Neuronal stem cell (in vitro differentiated cells): ENCODE data around the gene PARP8.
"Not testable (repeated sequence)": the region's sequence is repeated elsewhere in the genome, so short reads cannot be mapped to it uniquely, and the experiment has no call there.

Experiments
- DNase-seq: peaks from one replicate; pipeline ENCODE4 v3.0.0-alpha.2; 2013; ENCODE audit warnings: low spot score
- H2AFZ ChIP-seq: one replicate; pipeline ENCODE4 v1.6.1; 2013; ENCODE audit warnings: mild to moderate bottlenecking, low read length, inconsistent platforms
- H2AK5ac ChIP-seq: 2 replicates; pipeline ENCODE4 v1.6.1; 2013; ENCODE audit warnings: low read depth, mild to moderate bottlenecking, inconsistent platforms, low read length, moderate library complexity, mixed read lengths
- H2BK120ac ChIP-seq: 2 replicates; pipeline ENCODE4 v1.6.1; 2013; ENCODE audit warnings: low read depth, mild to moderate bottlenecking, inconsistent platforms, low read length, moderate library complexity, mixed read lengths
- H2BK12ac ChIP-seq: one replicate; pipeline ENCODE4 v1.6.1; 2013; ENCODE audit warnings: low read length, inconsistent platforms
- H2BK15ac ChIP-seq: 2 replicates; pipeline ENCODE4 v1.6.1; 2013; ENCODE audit warnings: mild to moderate bottlenecking, low read length, inconsistent platforms, mixed read lengths
- H2BK5ac ChIP-seq: one replicate; pipeline ENCODE4 v1.6.1; 2013; ENCODE audit warnings: inconsistent platforms, mild to moderate bottlenecking, low read length, moderate library complexity
- H3K14ac ChIP-seq: one replicate; pipeline ENCODE4 v1.6.1; 2013; ENCODE audit warnings: low read length, inconsistent platforms
- H3K18ac ChIP-seq: 2 replicates; pipeline ENCODE4 v1.6.1; 2013; ENCODE audit warnings: low read length, inconsistent platforms
- H3K23ac ChIP-seq: 2 replicates; pipeline ENCODE4 v1.6.1; 2013; ENCODE audit warnings: low read depth, mild to moderate bottlenecking, mixed read lengths, low read length, inconsistent platforms; ENCODE audit not compliant: poor library complexity
- H3K27ac ChIP-seq: replicated peaks from 3 replicates; pipeline ENCODE4 v1.5.1; 2013; ENCODE audit warnings: low read length, inconsistent platforms
- H3K27me3 ChIP-seq, 3 experiments: 2 replicates each; pipeline ENCODE4 v1.6.1; 2013; ENCODE audit warnings: low read length in 3 of 3, mild to moderate bottlenecking in 2 of 3, inconsistent platforms in 1 of 3, low read depth in 1 of 3, mixed read lengths in 1 of 3, moderate library complexity in 1 of 3; ENCODE audit not compliant: control insufficient read depth in 3 of 3, insufficient read depth in 3 of 3
- H3K36me3 ChIP-seq, 2 donors: replicated peaks in 1 of 2; 2 replicates each; pipeline ENCODE4 v1.6.1; 2013; ENCODE audit warnings: low read length in 2 of 2; ENCODE audit not compliant: control insufficient read depth in 2 of 2, insufficient read depth in 2 of 2
- H3K4ac ChIP-seq: 2 replicates; pipeline ENCODE4 v1.6.1; 2013; ENCODE audit warnings: inconsistent platforms, mild to moderate bottlenecking, low read length, moderate library complexity
- H3K4me1 ChIP-seq, 2 donors: 1 replicate in 1 of 2; 2 replicates in 1 of 2; pipeline ENCODE4 v1.6.1; 2013; ENCODE audit warnings: low read length in 2 of 2, low read depth in 1 of 2; ENCODE audit not compliant: control insufficient read depth in 2 of 2, insufficient read depth in 1 of 2
- H3K4me2 ChIP-seq: one replicate; pipeline ENCODE4 v1.6.1; 2013; ENCODE audit warnings: mild to moderate bottlenecking, low read length, inconsistent platforms; ENCODE audit not compliant: insufficient read depth, poor library complexity, severe bottlenecking
- H3K4me3 ChIP-seq, 2 donors: 2 replicates each; pipeline ENCODE4 v1.5.1; 2013; ENCODE audit warnings: low read length in 2 of 2, mild to moderate bottlenecking in 2 of 2, inconsistent platforms in 1 of 2, moderate library complexity in 1 of 2
- H3K79me1 ChIP-seq: one replicate; pipeline ENCODE4 v1.6.1; 2013; ENCODE audit warnings: low read depth, mild to moderate bottlenecking, inconsistent platforms, low read length, moderate library complexity
- H3K9ac ChIP-seq: one replicate; pipeline ENCODE4 v1.6.1; 2013; ENCODE audit warnings: mild to moderate bottlenecking, low read depth, low read length, inconsistent platforms; ENCODE audit not compliant: poor library complexity
- H3K9me3 ChIP-seq, 2 donors: replicated peaks in 1 of 2; 2 replicates each; pipeline versions ENCODE3 to v1.6.1; 2013; ENCODE audit warnings: low read length in 2 of 2, mild to moderate bottlenecking in 2 of 2, inconsistent platforms in 1 of 2, low read depth in 1 of 2, mixed read lengths in 1 of 2, moderate library complexity in 1 of 2; ENCODE audit not compliant: control insufficient read depth in 2 of 2, insufficient read depth in 1 of 2
- H4K8ac ChIP-seq: one replicate; pipeline ENCODE4 v1.6.1; 2013; ENCODE audit warnings: low read depth, mild to moderate bottlenecking, inconsistent platforms, low read length, moderate library complexity
- H4K91ac ChIP-seq: one replicate; pipeline ENCODE4 v1.6.1; 2013; ENCODE audit warnings: low read length, low read depth, mild to moderate bottlenecking, inconsistent platforms; ENCODE audit not compliant: poor library complexity
- whole genome bisulfite sequencing, 2 donors: extraction: QIAGEN DNeasy Blood & Tissue Kit; methylation state at CpG; one replicate each; pipeline ENCODE4 v1.1.7; 2013; ENCODE audit warnings: missing lambda C conversion rate in 2 of 2, mixed read lengths in 1 of 2; ENCODE audit not compliant: insufficient read length in 2 of 2, insufficient replicate concordance in 1 of 2; ENCODE audit errors: extremely low coverage in 2 of 2; 5-methylcytosine and 5-hydroxymethylcytosine counted together

The PARP8 gene

DNA sequence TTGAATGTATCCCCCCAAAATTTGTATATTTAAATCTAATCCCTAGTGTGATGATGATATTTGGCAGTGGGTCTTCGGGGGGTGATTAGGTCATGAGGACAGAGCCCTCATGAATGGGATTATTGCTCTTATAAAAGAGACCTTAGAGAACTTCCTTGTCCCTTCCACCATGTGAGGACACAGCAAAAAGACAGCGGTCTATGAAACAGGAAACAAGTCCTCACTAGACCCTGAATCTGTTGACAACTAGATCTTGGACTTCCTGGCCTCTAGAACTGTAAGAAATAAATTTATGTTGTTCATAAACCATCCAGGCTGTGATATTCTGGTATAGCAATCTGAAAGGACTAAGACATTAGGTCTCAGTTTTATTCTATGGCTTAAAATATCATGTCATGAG lies 28.9 kb upstream of the PARP8 start:
- H2AFZ ChIP-seq, H3K18ac ChIP-seq, H3K36me3 ChIP-seq, H3K4me3 ChIP-seq, H3K4me1 ChIP-seq, H4K8ac ChIP-seq, H3K23ac ChIP-seq, H3K9ac ChIP-seq, H2BK5ac ChIP-seq, H3K14ac ChIP-seq, H3K9me3 ChIP-seq, H2BK15ac ChIP-seq, H2BK120ac ChIP-seq, H2BK12ac ChIP-seq, H3K27ac ChIP-seq, H3K79me1 ChIP-seq, H3K4ac ChIP-seq, H3K27me3 ChIP-seq, DNase-seq, H3K4me2 ChIP-seq, H4K91ac ChIP-seq, H2AK5ac ChIP-seq: not testable (repeated sequence)
- no CpG with 5 or more reads among the region's 2 CpGs for WGBS, 2 donors

DNA sequence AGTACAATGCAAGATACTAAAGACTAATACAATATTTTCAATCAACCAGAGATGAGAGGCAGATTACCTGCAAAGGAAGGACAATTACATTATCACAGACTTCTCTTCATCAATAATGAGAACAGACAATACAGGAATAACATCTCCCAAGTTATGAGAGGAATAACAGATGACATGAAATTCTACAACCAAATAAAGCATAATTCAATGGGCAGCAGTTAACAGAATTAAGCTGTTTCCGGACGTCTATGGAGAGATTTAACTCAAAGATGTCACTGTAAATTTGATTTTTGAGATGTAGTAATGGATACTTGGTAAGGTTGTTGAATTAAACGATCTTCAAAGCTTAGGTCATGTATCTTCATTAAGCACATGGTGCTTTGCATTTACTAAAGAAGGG lies 19.8 kb upstream of the PARP8 start:
- Histone ChIP-seq H4K8ac (no peak overlapping the region), H2BK12ac (no peak overlapping the region), H3K14ac (no peak overlapping the region), H3K27me3 (no peaks in the 10 kb centered on the region), H3K27ac (no peak overlapping the region), H3K4ac (no peak overlapping the region), H3K9me3 (no peaks in the 10 kb centered on the region), H3K18ac (no peak overlapping the region), H2BK15ac (no peak overlapping the region), H3K4me1 (no peaks in the 10 kb centered on the region), H3K36me3 (no peaks in the 10 kb centered on the region), H2AFZ (no peak overlapping the region), H3K79me1 (no peaks in the 10 kb centered on the region), H4K91ac (no peak overlapping the region), H3K4me3 (no peak overlapping the region), H2AK5ac (no peak overlapping the region), H2BK120ac (no peak overlapping the region), H2BK5ac (no peak overlapping the region), H3K23ac (no peak overlapping the region), H3K9ac (no peak overlapping the region), H3K4me2 (no peak overlapping the region)
- DNase-seq, result no peak
- WGBS, 2 donors, result no CpG with 5 or more reads among the region's 3 CpGs

DNA sequence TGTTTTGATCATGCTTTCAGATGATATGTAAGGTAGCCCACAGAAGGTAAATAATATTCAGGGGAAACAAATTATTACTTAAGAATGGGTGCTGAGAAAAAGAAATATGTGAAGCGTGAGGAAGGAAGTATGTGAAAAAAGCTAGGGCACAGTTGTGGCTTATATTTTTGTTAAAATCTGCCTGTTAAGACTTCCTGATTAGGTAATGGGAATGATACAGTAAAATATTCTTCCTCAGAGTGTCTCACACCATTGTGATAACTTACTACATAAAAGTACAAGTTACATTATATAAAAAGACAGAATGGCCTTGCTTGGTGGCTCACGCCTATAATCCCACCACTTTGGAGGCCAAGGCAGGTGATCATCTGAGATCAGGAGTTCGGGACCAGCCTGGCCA lies 18.7 kb upstream of the PARP8 start:
- Histone ChIP-seq H3K36me3 (no peaks in the 10 kb centered on the region), H3K27me3 (no peaks in the 10 kb centered on the region), H3K23ac (no peak overlapping the region), H3K27ac (no peak overlapping the region), H4K8ac (no peak overlapping the region), H2BK120ac (no peak overlapping the region), H3K4me1 (no peaks in the 10 kb centered on the region), H2AK5ac (no peak overlapping the region), H3K4me2 (no peak overlapping the region), H3K4me3 (no peak overlapping the region), H3K14ac (no peak overlapping the region), H2AFZ (no peak overlapping the region), H3K18ac (no peak overlapping the region), H3K4ac (no peak overlapping the region), H3K9me3 (no peaks in the 10 kb centered on the region), H3K79me1 (no peaks in the 10 kb centered on the region), H2BK12ac (no peak overlapping the region), H2BK15ac (no peak overlapping the region), H4K91ac (no peak overlapping the region), H3K9ac (no peak overlapping the region), H2BK5ac (no peak overlapping the region)
- no peak for DNase-seq
- WGBS, 2 donors, result 100% methylated on average over 1 of the region's 3 CpGs

DNA sequence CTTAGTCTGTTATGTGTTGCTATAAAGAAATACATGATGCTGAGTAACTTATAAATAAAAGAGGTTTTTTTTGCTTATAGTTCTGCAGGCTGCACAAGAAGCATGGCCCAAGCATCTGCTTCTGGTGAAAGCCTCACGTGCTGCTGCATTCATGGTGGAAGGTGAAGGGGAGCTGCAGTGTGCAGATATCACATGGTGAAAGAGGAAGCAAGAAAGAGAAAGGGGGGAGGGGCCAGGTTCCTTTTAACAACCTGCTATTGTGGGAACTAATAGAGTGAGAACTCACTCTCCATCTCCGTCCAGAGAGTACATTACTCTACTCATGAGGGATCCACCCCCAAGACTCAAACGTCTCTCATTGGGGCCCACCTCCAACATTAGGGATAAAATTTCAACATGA lies 12.5 kb upstream of the PARP8 start:
- H3K4ac ChIP-seq, result no peak overlapping the region
- H3K27ac ChIP-seq, result no peak overlapping the region
- H2AK5ac ChIP-seq, result no peak overlapping the region
- no peak overlapping the region for H4K91ac ChIP-seq
- no peak overlapping the region for H3K18ac ChIP-seq
- H3K4me1 ChIP-seq, result no peaks in the 10 kb centered on the region
- H3K9ac ChIP-seq, result no peak overlapping the region
- H3K36me3 ChIP-seq, result no peaks in the 10 kb centered on the region
- DNase-seq, result no peak
- no peak overlapping the region for H2AFZ ChIP-seq
- no peaks in the 10 kb centered on the region for H3K27me3 ChIP-seq
- no peak overlapping the region for H3K23ac ChIP-seq
- no peak overlapping the region for H4K8ac ChIP-seq
- no peak overlapping the region for H2BK12ac ChIP-seq
- H3K79me1 ChIP-seq, result no peaks in the 10 kb centered on the region
- no peak overlapping the region for H2BK5ac ChIP-seq
- H3K4me2 ChIP-seq, result no peak overlapping the region
- no peak overlapping the region for H2BK15ac ChIP-seq
- H2BK120ac ChIP-seq, result no peak overlapping the region
- H3K14ac ChIP-seq, result no peak overlapping the region
- no CpG with 5 or more reads among the region's 3 CpGs for WGBS, 2 donors
- no peak overlapping the region for H3K4me3 ChIP-seq
- no peaks in the 10 kb centered on the region for H3K9me3 ChIP-seq
